Activated T-helper 1 cell treated with Interleukin-2 at 50 U/mL for 16 hours (primary cell): Measurements from ENCODE around the gene ZNF146.
"Not testable (repeated sequence)": the region's sequence is repeated elsewhere in the genome, so short reads cannot be mapped to it uniquely, and the experiment has no call there.

Experiments
- DNase-seq: peaks from one replicate; pipeline ENCODE4 v3.0.0-alpha.2; 2020; ENCODE audit warnings: low read depth

The ZNF146 gene

GRCh38 chr19:36214386-36215275, at the start of gene ZNF146, which contains the start of gene ZNF565:
TSS of gene ZNF146 (plus strand) at chr19:36215106. CDS start at chr19:36236441, 21,335 bp downstream.
TSS of gene ZNF565 (minus strand) at chr19:36214665. CDS start at chr19:36201985, 12,680 bp downstream.
- peak; percentile 90 for DNase-seq

- DNase-seq = no peak
These were observed 45.7 kb upstream of the ZNF146 start for GRCh38 chr19:36169084-36169760.

GRCh38 chr19:36172852-36173251, 42.1 kb upstream of the ZNF146 start:
- no peak for DNase-seq

GRCh38 chr19:36173846-36174245, 41.1 kb upstream of the ZNF146 start:
- not testable (repeated sequence) for DNase-seq

GRCh38 chr19:36179077-36179476, 35.8 kb upstream of the ZNF146 start:
- not testable (repeated sequence) for DNase-seq

GRCh38 chr19:36182612-36183244, 32.2 kb upstream of the ZNF146 start:
- DNase-seq = no peak

GRCh38 chr19:36183245-36183628, 31.7 kb upstream of the ZNF146 start:
- no peak for DNase-seq

- not testable (repeated sequence) for DNase-seq
These were observed 28.2 kb upstream of the ZNF146 start for GRCh38 chr19:36186722-36187121.

GRCh38 chr19:36196249-36196648, 18.7 kb upstream of the ZNF146 start:
- no peak for DNase-seq

- DNase-seq = no peak
These were observed 16.8 kb upstream of the ZNF146 start for GRCh38 chr19:36198119-36198518.

- DNase-seq = no peak
These were observed 13.2 kb upstream of the ZNF146 start for GRCh38 chr19:36201684-36202083.

- no peak for DNase-seq
These were observed 11.6 kb upstream of the ZNF146 start for GRCh38 chr19:36203293-36203692.

- DNase-seq = no peak
These were observed 7.2 kb upstream of the ZNF146 start for GRCh38 chr19:36207605-36208252.

- DNase-seq = no peak
These were observed 5.5 kb upstream of the ZNF146 start for GRCh38 chr19:36209372-36209771.

GRCh38 chr19:36210497-36210896, 4.4 kb upstream of the ZNF146 start:
- DNase-seq = no peak

- DNase-seq = no peak
These were observed 2.0 kb upstream of the ZNF146 start for GRCh38 chr19:36212895-36213294.

GRCh38 chr19:36215276-36216123, 594 bp downstream of the ZNF146 start:
- DNase-seq = no peak

- no peak for DNase-seq
These were observed 6.6 kb downstream of the ZNF146 start for GRCh38 chr19:36221474-36221873.

- DNase-seq = no peak
These were observed 7.6 kb downstream of the ZNF146 start for GRCh38 chr19:36222503-36222902.

- no peak for DNase-seq
These were observed 10.4 kb downstream of the ZNF146 start for GRCh38 chr19:36225219-36225892.

- not testable (repeated sequence) for DNase-seq
These were observed 18.7 kb downstream of the ZNF146 start for GRCh38 chr19:36233626-36234025.
